PFSK-1 (cell line): ENCODE measurements around the gene PROSER3.

Experiments used
- FOXP2 ChIP-seq: optimal IDR thresholded peaks from 2 replicates; pipeline ENCODE3; 2011; ENCODE audit warnings: borderline replicate concordance, control low read depth, inconsistent platforms; ENCODE audit not compliant: insufficient read depth; ENCODE audit errors: extremely low read length, extremely low read depth
- POLR2AphosphoS5 ChIP-seq: IDR thresholded peaks from 2 replicates; pipeline ENCODE4 v1.6.1; 2012; ENCODE audit warnings: low read depth, mild to moderate bottlenecking, control low read depth, low read length, moderate library complexity
- REST ChIP-seq, 2 experiments: IDR thresholded peaks; 2 replicates each; pipeline versions ENCODE4 v1.6.1 to v1.8.0; 2011 to 2012; ENCODE audit warnings: low read depth in 2 of 2, low read length in 2 of 2, control low read depth in 1 of 2, inconsistent platforms in 1 of 2, mild to moderate bottlenecking in 1 of 2, moderate library complexity in 1 of 2; ENCODE audit not compliant: insufficient read depth in 1 of 2
- SIN3A ChIP-seq: IDR thresholded peaks from 2 replicates; pipeline ENCODE4 v1.6.1; 2012; ENCODE audit warnings: mild to moderate bottlenecking, low read length, moderate library complexity, borderline replicate concordance; ENCODE audit not compliant: insufficient read depth
- TAF1 ChIP-seq: IDR thresholded peaks from 2 replicates; pipeline ENCODE4 v1.6.1; 2012; ENCODE audit warnings: low read length, control low read depth, borderline replicate concordance; ENCODE audit not compliant: insufficient read depth

PROSER3 gene

DNA sequence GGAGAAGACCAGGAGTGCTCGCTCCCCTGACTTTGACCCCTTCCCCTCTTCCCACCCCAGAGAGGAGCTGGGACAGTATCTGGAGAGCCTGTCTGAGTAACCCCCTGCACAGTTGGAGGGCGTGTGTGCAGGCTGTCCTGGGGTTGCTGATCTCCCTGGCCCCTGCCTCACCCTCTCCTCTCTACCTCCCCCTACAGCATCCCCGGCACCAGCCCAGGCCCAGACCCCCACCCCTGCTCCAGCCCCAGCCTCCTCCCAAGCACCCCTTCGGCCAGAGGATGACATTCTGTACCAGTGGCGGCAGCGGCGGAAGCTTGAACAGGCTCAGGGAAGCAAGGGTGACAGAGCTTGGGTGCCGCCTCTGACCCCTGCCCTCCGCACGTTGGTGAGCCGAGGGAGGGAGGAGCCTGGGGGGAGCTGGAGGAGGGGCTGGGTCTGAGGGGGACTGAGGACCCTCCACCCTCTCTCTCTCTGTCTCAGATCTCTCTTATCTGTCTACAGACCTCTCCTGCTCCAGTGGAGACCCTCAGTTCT lies 8.7 kb downstream of the PROSER3 start:
- no peak for TF ChIP-seq FOXP2
- no peak for TF ChIP-seq POLR2AphosphoS5
- TF ChIP-seq REST (IDR thresholded peaks at IDR 0.05; ENCODE audit: insufficient read depth in 1 of 2, low read depth in 2 of 2, low read length in 2 of 2) = no peak
- TF ChIP-seq TAF1 = no peak
- TF ChIP-seq SIN3A = no peak

GRCh38 chr19:35767288-35768081 lies 9.5 kb downstream of the PROSER3 start:
- TF ChIP-seq SIN3A (no peak), FOXP2 (no peak), REST (IDR thresholded peaks at IDR 0.05; ENCODE audit: insufficient read depth in 1 of 2, low read depth in 2 of 2, low read length in 2 of 2) (no peak), POLR2AphosphoS5 (no peak)

DNA sequence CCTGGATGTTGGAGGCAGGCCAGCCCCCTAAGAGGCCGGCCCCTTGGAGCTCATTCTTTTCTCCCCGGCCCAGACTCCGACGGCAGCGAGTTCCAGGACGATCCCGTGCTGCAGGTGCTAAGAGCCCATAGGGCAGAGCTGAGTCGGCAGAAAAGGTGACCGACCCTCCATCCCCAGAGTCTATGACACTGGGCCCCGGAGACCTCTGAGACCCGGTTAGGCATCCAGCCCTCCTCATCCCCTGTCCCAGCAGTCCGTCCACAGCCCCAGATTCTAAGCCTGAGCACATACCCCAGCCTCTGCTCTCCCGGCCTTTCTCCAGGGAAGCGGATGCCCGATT lies 10.1 kb downstream of the PROSER3 start:
- no peak for TF ChIP-seq POLR2AphosphoS5
- no peak for TF ChIP-seq TAF1
- TF ChIP-seq REST (IDR thresholded peaks at IDR 0.05; ENCODE audit: insufficient read depth in 1 of 2, low read depth in 2 of 2, low read length in 2 of 2) = no peak
- TF ChIP-seq SIN3A = no peak
- no peak for TF ChIP-seq FOXP2

- no peak for TF ChIP-seq SIN3A
- no peak for TF ChIP-seq REST (IDR thresholded peaks at IDR 0.05; ENCODE audit: insufficient read depth in 1 of 2, low read depth in 2 of 2, low read length in 2 of 2)
- no peak for TF ChIP-seq POLR2AphosphoS5
- no peak for TF ChIP-seq TAF1
- TF ChIP-seq FOXP2 = no peak
Measured at GRCh38 chr19:35773020-35773806, 15.2 kb downstream of the PROSER3 start.
